Endothelial cell of umbilical vein (primary cell): ENCODE measurements around the gene LMTK2.

Experiments
- JUN ChIP-seq: IDR thresholded peaks from 2 replicates; pipeline ENCODE4 v1.6.1; 2011; ENCODE audit warnings: borderline replicate concordance, low read depth; ENCODE audit not compliant: insufficient read length, insufficient read depth
- TF ChIP-seq, protein P1 (sequence below), 2 donors: IDR thresholded peaks; 1 replicate in 1 of 2; 2 replicates in 1 of 2; pipeline ENCODE4 v1.5.1; 2011; ENCODE audit warnings: low read length in 2 of 2, mild to moderate bottlenecking in 2 of 2, moderate library complexity in 2 of 2, control low read depth in 1 of 2, inconsistent platforms in 1 of 2, low read depth in 1 of 2; ENCODE audit not compliant: insufficient read depth in 1 of 2; ENCODE audit errors: extremely low read depth in 1 of 2

DNA sequence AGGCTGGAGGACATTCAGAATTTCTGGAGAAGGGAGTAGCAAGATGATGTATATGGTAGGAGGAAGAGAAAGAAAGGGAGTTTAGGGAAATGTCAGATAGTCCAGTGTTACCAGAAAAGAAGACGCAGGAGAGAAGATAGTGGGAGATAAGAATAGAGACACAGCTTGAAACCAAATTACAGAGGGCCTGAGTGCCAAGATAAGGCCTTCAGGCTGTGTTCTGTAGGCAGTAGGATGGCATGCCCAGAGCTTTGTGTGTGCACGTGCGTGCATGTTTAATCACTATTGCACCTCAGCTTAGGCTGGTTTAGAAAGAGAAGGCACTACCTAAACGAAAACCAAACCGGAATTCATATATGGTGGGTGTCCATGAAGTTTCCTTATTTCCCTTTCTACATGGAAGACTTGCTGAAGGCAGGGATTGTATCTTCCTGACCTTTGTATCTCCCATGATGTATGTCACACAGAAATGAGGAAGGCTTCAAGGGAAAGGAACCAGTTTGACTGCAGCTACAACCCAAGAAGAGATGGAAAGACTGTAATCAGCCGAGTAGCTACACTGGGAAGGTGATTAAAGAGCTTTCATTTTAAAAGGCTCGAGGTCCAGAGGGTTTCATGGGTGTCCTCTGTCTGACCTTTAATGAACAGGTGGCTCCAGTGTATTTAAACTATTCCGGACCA is 68.7 kb downstream of the LMTK2 start:
- TF ChIP-seq, protein P1, sequence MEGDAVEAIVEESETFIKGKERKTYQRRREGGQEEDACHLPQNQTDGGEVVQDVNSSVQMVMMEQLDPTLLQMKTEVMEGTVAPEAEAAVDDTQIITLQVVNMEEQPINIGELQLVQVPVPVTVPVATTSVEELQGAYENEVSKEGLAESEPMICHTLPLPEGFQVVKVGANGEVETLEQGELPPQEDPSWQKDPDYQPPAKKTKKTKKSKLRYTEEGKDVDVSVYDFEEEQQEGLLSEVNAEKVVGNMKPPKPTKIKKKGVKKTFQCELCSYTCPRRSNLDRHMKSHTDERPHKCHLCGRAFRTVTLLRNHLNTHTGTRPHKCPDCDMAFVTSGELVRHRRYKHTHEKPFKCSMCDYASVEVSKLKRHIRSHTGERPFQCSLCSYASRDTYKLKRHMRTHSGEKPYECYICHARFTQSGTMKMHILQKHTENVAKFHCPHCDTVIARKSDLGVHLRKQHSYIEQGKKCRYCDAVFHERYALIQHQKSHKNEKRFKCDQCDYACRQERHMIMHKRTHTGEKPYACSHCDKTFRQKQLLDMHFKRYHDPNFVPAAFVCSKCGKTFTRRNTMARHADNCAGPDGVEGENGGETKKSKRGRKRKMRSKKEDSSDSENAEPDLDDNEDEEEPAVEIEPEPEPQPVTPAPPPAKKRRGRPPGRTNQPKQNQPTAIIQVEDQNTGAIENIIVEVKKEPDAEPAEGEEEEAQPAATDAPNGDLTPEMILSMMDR (IDR thresholded peaks at IDR 0.05; ENCODE audit: extremely low read depth in 1 of 2, insufficient read depth in 1 of 2, low read depth in 1 of 2, low read length in 2 of 2) = no peak
- no peak for TF ChIP-seq JUN
